Brain microvascular endothelial cell (primary cell): Measurements from ENCODE around the gene ANKRD55.

Experiments used
- DNase-seq: peaks from one replicate; pipeline ENCODE4 v3.0.0-alpha.2; 2020
- H3K27ac ChIP-seq: fragments of 250-450 bp; sonication (Bioruptor Pico); 2 replicates; pipeline ENCODE4 v1.5.1; 2020; ENCODE audit warnings: mild to moderate bottlenecking, moderate library complexity
- H3K27me3 ChIP-seq: fragments of 250-450 bp; sonication (Bioruptor Pico); replicated peaks from 2 replicates; pipeline ENCODE4 v1.5.1; 2020; ENCODE audit warnings: mild to moderate bottlenecking
- H3K36me3 ChIP-seq: fragments of 250-450 bp; sonication (Bioruptor Pico); replicated peaks from 2 replicates; pipeline ENCODE4 v1.5.1; 2020; ENCODE audit warnings: mild to moderate bottlenecking
- H3K4me3 ChIP-seq: 2 replicates; pipeline ENCODE4 v1.5.1; 2011; ENCODE audit warnings: low read depth, mild to moderate bottlenecking, control low read depth, low read length, moderate library complexity
- in situ Hi-C: cut with HindIII; loops from 2 replicates; pipeline ENCODE4 v1.10.0; 2017; ENCODE audit warnings: low sequenced_read_pairs, low pct_ligation_motif_present
- TF ChIP-seq, protein P1 (sequence below): IDR thresholded peaks from 2 replicates; pipeline ENCODE4 v1.5.1; 2011; ENCODE audit warnings: low read depth, mild to moderate bottlenecking, moderate library complexity, low read length, control low read depth, inconsistent platforms; ENCODE audit errors: missing control alignments

The ANKRD55 gene

DNA sequence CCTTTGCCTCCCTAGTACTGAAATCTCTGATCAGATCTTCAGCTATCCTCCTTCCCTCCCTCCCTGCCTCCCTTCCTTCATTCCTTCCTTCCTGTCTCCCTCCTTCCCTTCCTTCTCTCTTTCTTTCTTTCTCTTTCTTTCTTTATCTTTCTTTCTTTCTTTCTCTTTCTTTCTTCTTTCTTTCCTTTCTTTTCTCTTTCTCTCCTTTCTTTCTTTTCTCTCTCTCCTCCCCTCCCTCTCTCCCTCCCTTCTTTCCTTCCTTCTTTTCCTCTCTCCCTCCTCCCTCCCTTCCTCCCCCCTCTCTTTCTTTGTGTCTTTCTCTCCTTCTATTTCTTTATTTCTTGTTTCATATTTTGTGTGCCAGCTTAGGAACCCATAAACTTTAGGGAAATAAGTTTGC, 23.9 kb upstream of the ANKRD55 start:
- in situ Hi-C loops, result loop anchor here (25.0 kb wide), 1 partner anchor 580 kb away; no protein-coding TSS in a partner anchor
- no peak overlapping the region for H3K4me3 ChIP-seq
- H3K27me3 ChIP-seq, result no peaks in the 10 kb centered on the region
- DNase-seq, result no peak
- H3K36me3 ChIP-seq, result no peaks in the 10 kb centered on the region
- H3K27ac ChIP-seq, result no peak overlapping the region
- TF ChIP-seq, protein P1, sequence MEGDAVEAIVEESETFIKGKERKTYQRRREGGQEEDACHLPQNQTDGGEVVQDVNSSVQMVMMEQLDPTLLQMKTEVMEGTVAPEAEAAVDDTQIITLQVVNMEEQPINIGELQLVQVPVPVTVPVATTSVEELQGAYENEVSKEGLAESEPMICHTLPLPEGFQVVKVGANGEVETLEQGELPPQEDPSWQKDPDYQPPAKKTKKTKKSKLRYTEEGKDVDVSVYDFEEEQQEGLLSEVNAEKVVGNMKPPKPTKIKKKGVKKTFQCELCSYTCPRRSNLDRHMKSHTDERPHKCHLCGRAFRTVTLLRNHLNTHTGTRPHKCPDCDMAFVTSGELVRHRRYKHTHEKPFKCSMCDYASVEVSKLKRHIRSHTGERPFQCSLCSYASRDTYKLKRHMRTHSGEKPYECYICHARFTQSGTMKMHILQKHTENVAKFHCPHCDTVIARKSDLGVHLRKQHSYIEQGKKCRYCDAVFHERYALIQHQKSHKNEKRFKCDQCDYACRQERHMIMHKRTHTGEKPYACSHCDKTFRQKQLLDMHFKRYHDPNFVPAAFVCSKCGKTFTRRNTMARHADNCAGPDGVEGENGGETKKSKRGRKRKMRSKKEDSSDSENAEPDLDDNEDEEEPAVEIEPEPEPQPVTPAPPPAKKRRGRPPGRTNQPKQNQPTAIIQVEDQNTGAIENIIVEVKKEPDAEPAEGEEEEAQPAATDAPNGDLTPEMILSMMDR, result no peak

DNA sequence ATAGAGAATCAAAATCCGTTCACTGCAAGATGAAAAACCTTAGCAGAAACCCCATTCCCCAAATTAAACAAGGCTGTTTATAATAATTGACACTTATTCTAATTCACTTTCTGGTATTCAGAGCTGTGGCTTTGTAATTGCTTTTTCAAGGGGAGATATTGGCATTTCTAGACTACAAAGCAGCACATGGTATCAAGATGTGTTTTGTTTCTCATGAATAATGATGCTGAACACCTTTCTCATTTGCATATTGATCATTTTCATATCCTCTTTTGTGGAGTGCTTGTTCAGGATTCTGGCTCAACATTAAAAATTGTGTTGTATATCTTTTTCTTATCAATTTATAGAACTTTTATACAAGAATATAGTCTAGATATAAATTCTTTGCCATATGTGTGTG, 22.4 kb upstream of the ANKRD55 start:
- Histone ChIP-seq H3K4me3 (no peak overlapping the region), H3K27me3 (no peaks in the 10 kb centered on the region), H3K27ac (no peak overlapping the region), H3K36me3 (no peaks in the 10 kb centered on the region)
- DNase-seq, result no peak
- TF ChIP-seq, protein P1, result no peak
- in situ Hi-C loops, result loop anchor here (25.0 kb wide), 1 partner anchor 582 kb away; no protein-coding TSS in a partner anchor

DNA sequence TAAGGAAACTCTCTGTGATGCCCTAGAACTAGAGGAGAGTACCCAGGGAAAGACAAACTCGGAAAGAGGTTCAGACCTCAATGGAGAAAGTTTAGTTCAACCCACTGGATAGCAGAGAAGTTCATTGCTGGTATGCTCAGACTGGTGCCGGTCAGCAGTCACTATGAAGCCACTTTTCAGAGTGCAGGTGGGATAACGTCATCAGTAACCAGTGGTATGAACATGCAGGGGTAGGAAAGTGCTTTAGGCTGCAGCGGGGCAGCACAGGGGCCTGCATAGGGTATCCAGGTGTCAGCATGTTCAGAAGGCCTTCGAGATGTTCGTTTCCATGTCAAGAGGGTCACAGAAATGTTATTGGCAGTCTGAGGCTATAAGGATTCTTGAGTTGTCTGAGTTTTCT, 20.8 kb upstream of the ANKRD55 start:
- in situ Hi-C loops, result loop anchor here (25.0 kb wide), 1 partner anchor 583 kb away; no protein-coding TSS in a partner anchor
- H3K27ac ChIP-seq, result no peak overlapping the region
- TF ChIP-seq, protein P1, result no peak
- H3K36me3 ChIP-seq, result no peaks in the 10 kb centered on the region
- DNase-seq, result no peak
- H3K4me3 ChIP-seq, result no peak overlapping the region
- H3K27me3 ChIP-seq, result no peaks in the 10 kb centered on the region

DNA sequence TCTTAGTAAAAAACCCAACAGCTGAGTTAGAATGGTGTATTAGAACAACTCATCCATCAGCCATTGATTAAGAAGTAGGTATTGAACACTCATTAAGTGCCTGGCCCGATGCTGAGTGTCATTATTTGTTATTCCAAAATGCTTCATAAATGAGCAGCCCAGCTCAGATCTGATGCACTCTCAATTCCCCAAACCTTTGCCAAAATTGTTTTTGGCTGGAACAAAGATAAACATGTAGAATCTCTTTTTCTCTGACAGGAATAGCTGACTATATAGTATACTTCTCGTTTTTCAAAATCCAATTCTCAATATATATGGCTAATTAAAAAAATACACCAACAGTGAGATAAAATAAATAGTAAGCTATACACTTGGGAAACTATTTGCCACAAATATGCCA, 20.0 kb upstream of the ANKRD55 start:
- no peak overlapping the region for H3K4me3 ChIP-seq
- in situ Hi-C loops, result loop anchor here (25.0 kb wide), 1 partner anchor 584 kb away; no protein-coding TSS in a partner anchor
- TF ChIP-seq, protein P1, result no peak
- DNase-seq, result no peak
- H3K36me3 ChIP-seq, result no peaks in the 10 kb centered on the region
- H3K27me3 ChIP-seq, result no peaks in the 10 kb centered on the region
- no peak overlapping the region for H3K27ac ChIP-seq

DNA sequence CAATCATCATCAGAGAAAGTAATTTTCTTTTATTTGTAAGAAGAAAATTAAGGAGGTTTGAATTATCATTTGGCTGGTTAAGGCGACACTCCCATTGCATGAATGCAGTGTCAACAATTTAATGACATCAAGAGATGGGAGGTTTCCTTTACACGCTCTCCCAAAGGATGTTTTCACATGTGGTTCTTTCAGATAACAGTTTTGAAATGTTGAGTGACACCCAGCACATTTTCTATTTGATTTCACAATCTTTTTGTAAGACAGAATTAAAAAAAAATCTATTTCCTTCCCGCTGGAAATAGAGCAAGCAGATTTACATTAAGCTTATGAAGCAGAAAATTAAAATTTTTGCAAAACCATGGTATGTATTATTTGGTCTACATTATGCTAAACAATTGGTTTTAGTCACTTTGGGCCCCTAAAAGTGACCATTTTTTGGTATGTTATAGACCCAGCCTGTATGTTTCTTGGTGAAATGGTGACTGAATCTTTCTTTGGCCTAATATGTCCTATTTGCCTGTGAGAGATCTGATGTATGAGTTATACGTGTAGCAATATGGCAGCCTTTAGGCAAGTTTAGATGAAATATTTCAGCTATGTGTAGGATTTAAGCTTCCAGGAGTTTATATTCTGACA, 18.9 kb upstream of the ANKRD55 start:
- TF ChIP-seq, protein P1, result no peak
- in situ Hi-C loops, result loop anchor here (25.0 kb wide), 1 partner anchor 585 kb away; no protein-coding TSS in a partner anchor
- no peak for DNase-seq
- Histone ChIP-seq H3K27me3 (no peaks in the 10 kb centered on the region), H3K36me3 (no peaks in the 10 kb centered on the region), H3K4me3 (no peak overlapping the region), H3K27ac (no peak overlapping the region)
